H9 (cell line): ENCODE data around the gene MTFMT. TPM values are rescaled to one million over a fixed set of nuclear protein-coding genes. Genes with fewer than 3 reads are reported as not detected.

Experiments
- DNase-seq: peaks from one replicate; pipeline ENCODE4 v3.0.0-alpha.2; 2017
- H2AFZ ChIP-seq: one replicate; pipeline ENCODE4 v1.6.1; 2013; ENCODE audit warnings: mild to moderate bottlenecking, low read length, control low read depth, moderate library complexity
- H2AK5ac ChIP-seq: 2 replicates; pipeline ENCODE4 v1.6.1; 2013; ENCODE audit warnings: low read length, control low read depth, mixed read lengths; ENCODE audit not compliant: insufficient read length
- H2BK120ac ChIP-seq: one replicate; pipeline ENCODE4 v1.6.1; 2013; ENCODE audit warnings: low read depth, mild to moderate bottlenecking, low read length, control low read depth, inconsistent platforms; ENCODE audit not compliant: poor library complexity, severe bottlenecking
- H2BK12ac ChIP-seq: 2 replicates; pipeline ENCODE4 v1.6.1; 2013; ENCODE audit warnings: low read length, control low read depth, mixed read lengths, low read depth; ENCODE audit not compliant: insufficient read length
- H2BK15ac ChIP-seq: 2 replicates; pipeline ENCODE4 v1.6.1; 2013; ENCODE audit warnings: low read depth, low read length, control low read depth
- H2BK20ac ChIP-seq: one replicate; pipeline ENCODE4 v1.6.1; 2013; ENCODE audit warnings: low read depth, mild to moderate bottlenecking, low read length, control low read depth, inconsistent platforms; ENCODE audit not compliant: poor library complexity, severe bottlenecking
- H2BK5ac ChIP-seq: 2 replicates; pipeline ENCODE4 v1.6.1; 2013; ENCODE audit warnings: low read length, control low read depth, mixed read lengths; ENCODE audit not compliant: insufficient read length
- H3K14ac ChIP-seq: 2 replicates; pipeline ENCODE4 v1.6.1; 2013; ENCODE audit warnings: low read length, control low read depth; ENCODE audit not compliant: insufficient read depth
- H3K18ac ChIP-seq: 2 replicates; pipeline ENCODE4 v1.6.1; 2013; ENCODE audit warnings: low read depth, mild to moderate bottlenecking, mixed read lengths, low read length, control low read depth; ENCODE audit not compliant: insufficient read length
- H3K23ac ChIP-seq: 2 replicates; pipeline ENCODE4 v1.6.1; 2013; ENCODE audit warnings: low read length, control low read depth, mixed read lengths, low read depth; ENCODE audit not compliant: insufficient read length
- H3K23me2 ChIP-seq: 2 replicates; pipeline ENCODE4 v1.6.1; 2013; ENCODE audit warnings: low read depth, mild to moderate bottlenecking, mixed read lengths, low read length, control low read depth; ENCODE audit not compliant: insufficient read length, poor library complexity, severe bottlenecking
- H3K27ac ChIP-seq: 2 replicates; pipeline ENCODE4 v1.5.1; 2013; ENCODE audit warnings: low read length, control low read depth, mixed read lengths, low read depth; ENCODE audit not compliant: insufficient read length
- H3K27me3 ChIP-seq: 2 replicates; pipeline ENCODE4 v1.6.1; 2013; ENCODE audit warnings: low read length, control low read depth, inconsistent platforms; ENCODE audit not compliant: insufficient read depth
- H3K4ac ChIP-seq: 2 replicates; pipeline ENCODE4 v1.6.1; 2013; ENCODE audit warnings: low read depth, mild to moderate bottlenecking, control low read depth, inconsistent platforms, low read length, moderate library complexity
- H3K4me1 ChIP-seq: 2 replicates; pipeline ENCODE4 v1.6.1; 2013; ENCODE audit warnings: low read length, control low read depth, inconsistent platforms; ENCODE audit not compliant: insufficient read depth
- H3K4me2 ChIP-seq: 2 replicates; pipeline ENCODE4 v1.6.1; 2013; ENCODE audit warnings: low read length, control low read depth, mixed read lengths; ENCODE audit not compliant: insufficient read length, insufficient read depth
- H3K56ac ChIP-seq: 2 replicates; pipeline ENCODE4 v1.6.1; 2013; ENCODE audit warnings: low read depth, mild to moderate bottlenecking, mixed read lengths, low read length, control low read depth; ENCODE audit not compliant: insufficient read length
- H3K79me1 ChIP-seq: 2 replicates; pipeline ENCODE4 v1.6.1; 2013; ENCODE audit warnings: low read depth, mild to moderate bottlenecking, moderate library complexity, low read length, control low read depth, inconsistent platforms; ENCODE audit not compliant: insufficient read depth, poor library complexity, severe bottlenecking
- H3K79me2 ChIP-seq: 2 replicates; pipeline ENCODE4 v1.6.1; 2013; ENCODE audit warnings: low read length, control low read depth, inconsistent platforms; ENCODE audit not compliant: insufficient read depth
- H3K9ac ChIP-seq: 2 replicates; pipeline ENCODE4 v1.6.1; 2013; ENCODE audit warnings: low read length, control low read depth, mixed read lengths; ENCODE audit not compliant: insufficient read length; ENCODE audit errors: extremely low read depth
- H3K9me3 ChIP-seq: one replicate; pipeline ENCODE4 v1.6.1; 2013; ENCODE audit warnings: low read depth, low read length, inconsistent platforms; ENCODE audit not compliant: control insufficient read depth
- H3T11ph ChIP-seq: one replicate; pipeline ENCODE4 v1.6.1; 2013; ENCODE audit warnings: mild to moderate bottlenecking, low read length, control low read depth, inconsistent platforms
- H4K20me1 ChIP-seq: one replicate; pipeline ENCODE4 v1.6.1; 2013; ENCODE audit not compliant: control insufficient read depth, insufficient read length, insufficient read depth
- H4K5ac ChIP-seq: 2 replicates; pipeline ENCODE4 v1.6.1; 2013; ENCODE audit warnings: low read depth, mild to moderate bottlenecking, mixed read lengths, low read length, control low read depth; ENCODE audit not compliant: insufficient read length
- H4K8ac ChIP-seq: replicated peaks from 2 replicates; pipeline ENCODE4 v1.6.1; 2013; ENCODE audit warnings: low read length, control low read depth, mixed read lengths, low read depth; ENCODE audit not compliant: insufficient read length
- H4K91ac ChIP-seq: 2 replicates; pipeline ENCODE4 v1.6.1; 2013; ENCODE audit warnings: low read depth, mild to moderate bottlenecking, moderate library complexity, mixed read lengths, low read length, control low read depth; ENCODE audit not compliant: insufficient read length
- H3K27ac Mint-ChIP-seq, 3 experiments: 2 replicates in 2 of 3; 3 replicates in 1 of 3; pipeline ENCODE4 v1.8.0; 2020 to 2021; ENCODE audit warnings: mixed read lengths in 3 of 3, mild to moderate bottlenecking in 1 of 3, moderate library complexity in 1 of 3
- H3K27me3 Mint-ChIP-seq: 2 replicates; pipeline ENCODE4 v1.8.0; 2021; ENCODE audit warnings: low read depth, mild to moderate bottlenecking, moderate library complexity, mixed read lengths
- H3K36me3 Mint-ChIP-seq, 3 experiments: 2 replicates in 2 of 3; 3 replicates in 1 of 3; pipeline ENCODE4 v1.8.0; 2020 to 2021; ENCODE audit warnings: low read depth in 3 of 3, mixed read lengths in 3 of 3; ENCODE audit not compliant: insufficient read depth in 1 of 3
- H3K4me1 Mint-ChIP-seq, 2 experiments: 2 replicates each; pipeline ENCODE4 v1.8.0; 2020; ENCODE audit warnings: mixed read lengths in 2 of 2
- H3K4me3 Mint-ChIP-seq, 2 experiments: 2 replicates in 1 of 2; 3 replicates in 1 of 2; pipeline ENCODE4 v1.8.0; 2020 to 2021; ENCODE audit warnings: mild to moderate bottlenecking in 2 of 2, mixed read lengths in 2 of 2, moderate library complexity in 1 of 2
- H3K9me3 Mint-ChIP-seq, 2 experiments: 2 replicates in 1 of 2; 3 replicates in 1 of 2; pipeline ENCODE4 v1.8.0; 2020; ENCODE audit warnings: mild to moderate bottlenecking in 2 of 2, mixed read lengths in 2 of 2, moderate library complexity in 1 of 2
- CTCF ChIP-seq: fragments of 200-600 bp; sonication (generic); conservative IDR thresholded peaks from 3 replicates; pipeline ENCODE4 v1.8.0; 2021; ENCODE audit warnings: antibody characterized with exemption, mild to moderate bottlenecking
- WGBS: extraction: QIAGEN DNeasy Blood & Tissue Kit; methylation state at CpG from one replicate; pipeline ENCODE4 v1.1.7; 2013; ENCODE audit warnings: missing lambda C conversion rate, low lambda C conversion rate, mixed read lengths; ENCODE audit not compliant: insufficient read length; ENCODE audit errors: extremely low coverage; 5-methylcytosine and 5-hydroxymethylcytosine counted together
- total RNA-seq: library from RNA; stranded (reverse); gene quantifications from 2 replicates; pipeline ENCODE4 v1.2.1, GENCODE V29; 2021

MTFMT gene
- total RNA-seq, 1 experiment from 2014 or later, result 16.0 TPM

- Histone ChIP-seq H2BK20ac (no peak overlapping the region), H2BK12ac (no peak overlapping the region), H3K4me1 (no peaks in the 10 kb centered on the region), H4K20me1 (no peaks in the 10 kb centered on the region), H2BK120ac (no peak overlapping the region), H3K23me2 (no peaks in the 10 kb centered on the region), H4K5ac (no peak overlapping the region), H3K14ac (no peak overlapping the region), H3K18ac (no peak overlapping the region), H3K79me1 (no peaks in the 10 kb centered on the region), H2AFZ (no peak overlapping the region), H4K91ac (no peak overlapping the region), H3K9me3 (no peaks in the 10 kb centered on the region), H2BK5ac (no peak overlapping the region), H3K4ac (no peak overlapping the region), H3T11ph (no peak overlapping the region), H3K79me2 (no peaks in the 10 kb centered on the region), H3K4me2 (no peak overlapping the region), H3K27me3 (no peaks in the 10 kb centered on the region), H3K56ac (no peak overlapping the region), H2AK5ac (no peak overlapping the region), H3K27ac (no peak overlapping the region), H2BK15ac (no peak overlapping the region), H4K8ac (no peak overlapping the region), H3K9ac (no peak overlapping the region), H3K23ac (no peak overlapping the region)
- WGBS, result no CpG with 5 or more reads among the region's 7 CpGs
- DNase-seq, result no peak
- Mint-ChIP-seq H3K27me3 (no peaks in the 10 kb centered on the region), H3K27ac (no peak overlapping the region), H3K36me3 (peaks cover 20 to 68% (median 42%) of the 10 kb centered on the region in 3 experiments), H3K9me3 (no peaks in the 10 kb centered on the region), H3K4me1 (no peaks in the 10 kb centered on the region), H3K4me3 (no peak overlapping the region)
- TF ChIP-seq CTCF, result no peak
These were observed 58.7 kb downstream of the MTFMT start for GRCh38 chr15:64970698-64971097.
